Tibial nerve (tissue), 3 donors: Measurements from ENCODE around the gene FANCL.

Source experiments
- CTCF ChIP-seq, 5 experiments: fragments of 200-600 bp in 3 of 5; fragments of 450-650 bp in 2 of 5; sonication (generic) in 3 of 5; IDR thresholded peaks; one replicate each; pipeline ENCODE4 v1.5.1; 2016 to 2019; ENCODE audit warnings: antibody characterized with exemption in 5 of 5, mild to moderate bottlenecking in 3 of 5, moderate library complexity in 2 of 5
- POLR2A ChIP-seq, 2 donors: fragments of 450-650 bp; IDR thresholded peaks; one replicate each; pipeline ENCODE4 v1.6.1; 2017; ENCODE audit warnings: antibody characterized with exemption in 2 of 2, mild to moderate bottlenecking in 2 of 2, moderate library complexity in 2 of 2

GRCh38 chr2:58283931-58284330 is 42.8 kb upstream of the FANCL start:
- TF ChIP-seq POLR2A (IDR thresholded peaks at IDR 0.05) (no peak), CTCF (IDR thresholded peaks at IDR 0.05) (no peak)
